ENCODE results near the gene NUDT3. TPM values are rescaled to one million over a fixed set of nuclear protein-coding genes. Genes with fewer than 3 reads are reported as not detected.
A peak's percentile ranks its signal among the peaks of the same experiment; 100 is the strongest.

The NUDT3 gene
- polyA plus RNA-seq, 2 of the 4 experiments (the other 2 are of a cell fraction): 5.2 to 13.4 TPM

DNA sequence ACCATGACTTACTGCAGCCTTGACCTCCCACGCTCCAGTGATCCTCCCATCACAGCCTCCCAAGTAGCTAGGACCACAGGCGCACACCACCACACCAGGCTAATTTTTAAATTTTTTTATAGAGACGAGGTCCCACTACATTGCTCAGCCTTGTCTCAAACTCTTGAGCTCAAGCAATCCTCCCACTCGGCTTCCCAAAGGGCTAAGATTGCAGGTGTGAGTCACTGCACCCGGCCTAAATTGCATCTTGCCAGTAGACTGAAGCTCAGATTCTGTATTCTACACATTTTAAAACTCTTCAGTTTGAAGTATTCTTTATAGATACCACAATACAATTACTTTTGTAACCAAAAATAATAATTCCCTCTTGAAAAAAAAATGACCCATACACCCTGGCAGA is 11.4 kb downstream of the NUDT3 start:
- no peaks in the 10 kb centered on the region for H3K9me3 ChIP-seq
- H3K4me2 ChIP-seq: no peak overlapping the region
- H3K4me1 ChIP-seq: peaks cover 13% of the 10 kb centered on the region; the same call in 2 of the 3 replicates
- POLR2A ChIA-PET: no interaction called here
- no peak for ATAC-seq
- no peak for DNase-seq (ENCODE audit: low read depth in 1 of 2, low spot score in 1 of 2)
- CTCF ChIA-PET: interaction anchor here (0.5 to 1.2 kb wide), 4 partner anchors 12 to 346 kb away, joined by 3 to 4 read pairs (median 3); partner anchors contain the start of gene NUDT3
- no peak overlapping the region for H3K4me3 ChIP-seq
- no peak overlapping the region for H3K27ac ChIP-seq
- WGBS (ENCODE audit: missing lambda C conversion rate): 96% methylated on average over 5 of the region's 5 CpGs
- TF ChIP-seq EHMT2 (IDR thresholded peaks at IDR 0.05; ENCODE audit: low read depth): no peak
- TF ChIP-seq MAZ (IDR thresholded peaks at IDR 0.05; ENCODE audit: borderline replicate concordance, low read depth, low read length): no peak
- TF ChIP-seq, protein P1, sequence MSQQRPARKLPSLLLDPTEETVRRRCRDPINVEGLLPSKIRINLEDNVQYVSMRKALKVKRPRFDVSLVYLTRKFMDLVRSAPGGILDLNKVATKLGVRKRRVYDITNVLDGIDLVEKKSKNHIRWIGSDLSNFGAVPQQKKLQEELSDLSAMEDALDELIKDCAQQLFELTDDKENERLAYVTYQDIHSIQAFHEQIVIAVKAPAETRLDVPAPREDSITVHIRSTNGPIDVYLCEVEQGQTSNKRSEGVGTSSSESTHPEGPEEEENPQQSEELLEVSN (IDR thresholded peaks at IDR 0.05; ENCODE audit: borderline replicate concordance, low read depth): no peak
- no peak for TF ChIP-seq NR3C1 (IDR thresholded peaks at IDR 0.05)
- TF ChIP-seq MYC (IDR thresholded peaks at IDR 0.05; ENCODE audit: borderline replicate concordance, low read length): no peak
- TF ChIP-seq EHF (CRISPR knock-in tag; IDR thresholded peaks at IDR 0.05): no peak
- no peak for TF ChIP-seq HEYL (CRISPR knock-in tag; IDR thresholded peaks at IDR 0.05)
- TF ChIP-seq FOXS1 (CRISPR knock-in tag; IDR thresholded peaks at IDR 0.05): no peak
- TF ChIP-seq ZFP36 (IDR thresholded peaks at IDR 0.05; ENCODE audit: borderline replicate concordance, partially characterized antibody): no peak
- TF ChIP-seq, protein P2, sequence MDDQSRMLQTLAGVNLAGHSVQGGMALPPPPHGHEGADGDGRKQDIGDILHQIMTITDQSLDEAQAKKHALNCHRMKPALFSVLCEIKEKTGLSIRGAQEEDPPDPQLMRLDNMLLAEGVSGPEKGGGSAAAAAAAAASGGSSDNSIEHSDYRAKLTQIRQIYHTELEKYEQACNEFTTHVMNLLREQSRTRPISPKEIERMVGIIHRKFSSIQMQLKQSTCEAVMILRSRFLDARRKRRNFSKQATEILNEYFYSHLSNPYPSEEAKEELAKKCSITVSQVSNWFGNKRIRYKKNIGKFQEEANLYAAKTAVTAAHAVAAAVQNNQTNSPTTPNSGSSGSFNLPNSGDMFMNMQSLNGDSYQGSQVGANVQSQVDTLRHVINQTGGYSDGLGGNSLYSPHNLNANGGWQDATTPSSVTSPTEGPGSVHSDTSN (IDR thresholded peaks at IDR 0.05): no peak
- no peak for TF ChIP-seq CHD2 (IDR thresholded peaks at IDR 0.05; ENCODE audit: low read length, partially characterized antibody)
- TF ChIP-seq ZSCAN20 (CRISPR knock-in tag; IDR thresholded peaks at IDR 0.05): no peak
- TF ChIP-seq HOXB13 (CRISPR knock-in tag; IDR thresholded peaks at IDR 0.05; ENCODE audit: low read depth): no peak
- TF ChIP-seq, protein P3, sequence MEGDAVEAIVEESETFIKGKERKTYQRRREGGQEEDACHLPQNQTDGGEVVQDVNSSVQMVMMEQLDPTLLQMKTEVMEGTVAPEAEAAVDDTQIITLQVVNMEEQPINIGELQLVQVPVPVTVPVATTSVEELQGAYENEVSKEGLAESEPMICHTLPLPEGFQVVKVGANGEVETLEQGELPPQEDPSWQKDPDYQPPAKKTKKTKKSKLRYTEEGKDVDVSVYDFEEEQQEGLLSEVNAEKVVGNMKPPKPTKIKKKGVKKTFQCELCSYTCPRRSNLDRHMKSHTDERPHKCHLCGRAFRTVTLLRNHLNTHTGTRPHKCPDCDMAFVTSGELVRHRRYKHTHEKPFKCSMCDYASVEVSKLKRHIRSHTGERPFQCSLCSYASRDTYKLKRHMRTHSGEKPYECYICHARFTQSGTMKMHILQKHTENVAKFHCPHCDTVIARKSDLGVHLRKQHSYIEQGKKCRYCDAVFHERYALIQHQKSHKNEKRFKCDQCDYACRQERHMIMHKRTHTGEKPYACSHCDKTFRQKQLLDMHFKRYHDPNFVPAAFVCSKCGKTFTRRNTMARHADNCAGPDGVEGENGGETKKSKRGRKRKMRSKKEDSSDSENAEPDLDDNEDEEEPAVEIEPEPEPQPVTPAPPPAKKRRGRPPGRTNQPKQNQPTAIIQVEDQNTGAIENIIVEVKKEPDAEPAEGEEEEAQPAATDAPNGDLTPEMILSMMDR (IDR thresholded peaks at IDR 0.05): no peak
- TF ChIP-seq CEBPB (IDR thresholded peaks at IDR 0.05): no peak
- TF ChIP-seq PHF8 (IDR thresholded peaks at IDR 0.05; ENCODE audit: borderline replicate concordance, low read depth): no peak
- no peak for TF ChIP-seq NPAS2 (CRISPR knock-in tag; IDR thresholded peaks at IDR 0.05; ENCODE audit: borderline replicate concordance)
- TF ChIP-seq KDM5A (IDR thresholded peaks at IDR 0.05): no peak
- no peak for TF ChIP-seq SREBF2 (IDR thresholded peaks at IDR 0.05)
- no peak for TF ChIP-seq HOXA7 (CRISPR knock-in tag; IDR thresholded peaks at IDR 0.05)
- no peak for FAIRE-seq

DNA sequence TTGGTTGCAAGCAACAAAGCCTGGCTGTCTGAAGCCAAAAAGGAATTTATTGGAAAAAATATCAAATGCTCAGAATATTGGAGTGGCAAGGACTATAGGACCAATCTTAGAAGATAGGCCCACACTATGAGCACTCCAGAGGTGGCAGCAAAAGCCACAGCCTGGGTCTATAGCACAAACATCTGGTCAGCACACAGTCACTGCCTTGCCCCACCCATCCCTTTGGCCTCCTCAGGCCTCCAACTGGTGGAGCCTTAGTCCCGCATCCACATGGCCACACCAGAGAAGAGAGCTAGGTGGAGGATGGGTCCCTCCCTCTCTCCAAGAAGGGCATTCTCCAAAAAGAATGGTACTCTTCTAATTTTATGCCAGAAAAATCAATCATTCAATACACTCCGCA is 14.0 kb downstream of the NUDT3 start:
- H3K4me3 ChIP-seq: no peak overlapping the region
- ATAC-seq (peak in 1 of 2 experiments; percentile 45; a peak in 2 of 6 replicates), FAIRE-seq (no peak), DNase-seq (ENCODE audit: low read depth in 1 of 2, low spot score in 1 of 2) (no peak)
- ChIA-PET POLR2A (no interaction called here), CTCF (interaction anchor here (1.1 to 1.3 kb wide), 2 partner anchors 9 to 29 kb away, joined by 3 read pairs; no protein-coding TSS in a partner anchor)
- no peak overlapping the region for H3K27ac ChIP-seq
- H3K9me3 ChIP-seq: no peaks in the 10 kb centered on the region
- H3K4me2 ChIP-seq: no peak overlapping the region
- TF ChIP-seq, protein P4, sequence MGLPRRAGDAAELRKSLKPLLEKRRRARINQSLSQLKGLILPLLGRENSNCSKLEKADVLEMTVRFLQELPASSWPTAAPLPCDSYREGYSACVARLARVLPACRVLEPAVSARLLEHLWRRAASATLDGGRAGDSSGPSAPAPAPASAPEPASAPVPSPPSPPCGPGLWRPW (IDR thresholded peaks at IDR 0.05): no peak
- no peak for TF ChIP-seq MAFK (IDR thresholded peaks at IDR 0.05; ENCODE audit: partially characterized antibody)
- TF ChIP-seq ZC3H11A (IDR thresholded peaks at IDR 0.05): no peak
- WGBS (ENCODE audit: missing lambda C conversion rate): 93% methylated on average over 2 of the region's 2 CpGs
- H3K4me1 ChIP-seq: 0 out of 3 replicates have a peak, but pooled peaks cover 3% of the 10 kb centered on the region

Measured in A549 (cell line).